Stimulated activated CD4-positive, alpha-beta T cell treated with anti-CD3 and anti-CD28 coated beads, Interleukin-1b, Interleukin-23, amount 100 ng/mL, for 24 hours (primary cell): ENCODE measurements around the gene HPCA.

ENCODE experiments used
- DNase-seq, 4 experiments: peaks; one replicate each; pipeline ENCODE4 v3.0.0-alpha.2; 2020; ENCODE audit warnings: low read depth in 4 of 4, low spot score in 1 of 4

The HPCA gene

DNA sequence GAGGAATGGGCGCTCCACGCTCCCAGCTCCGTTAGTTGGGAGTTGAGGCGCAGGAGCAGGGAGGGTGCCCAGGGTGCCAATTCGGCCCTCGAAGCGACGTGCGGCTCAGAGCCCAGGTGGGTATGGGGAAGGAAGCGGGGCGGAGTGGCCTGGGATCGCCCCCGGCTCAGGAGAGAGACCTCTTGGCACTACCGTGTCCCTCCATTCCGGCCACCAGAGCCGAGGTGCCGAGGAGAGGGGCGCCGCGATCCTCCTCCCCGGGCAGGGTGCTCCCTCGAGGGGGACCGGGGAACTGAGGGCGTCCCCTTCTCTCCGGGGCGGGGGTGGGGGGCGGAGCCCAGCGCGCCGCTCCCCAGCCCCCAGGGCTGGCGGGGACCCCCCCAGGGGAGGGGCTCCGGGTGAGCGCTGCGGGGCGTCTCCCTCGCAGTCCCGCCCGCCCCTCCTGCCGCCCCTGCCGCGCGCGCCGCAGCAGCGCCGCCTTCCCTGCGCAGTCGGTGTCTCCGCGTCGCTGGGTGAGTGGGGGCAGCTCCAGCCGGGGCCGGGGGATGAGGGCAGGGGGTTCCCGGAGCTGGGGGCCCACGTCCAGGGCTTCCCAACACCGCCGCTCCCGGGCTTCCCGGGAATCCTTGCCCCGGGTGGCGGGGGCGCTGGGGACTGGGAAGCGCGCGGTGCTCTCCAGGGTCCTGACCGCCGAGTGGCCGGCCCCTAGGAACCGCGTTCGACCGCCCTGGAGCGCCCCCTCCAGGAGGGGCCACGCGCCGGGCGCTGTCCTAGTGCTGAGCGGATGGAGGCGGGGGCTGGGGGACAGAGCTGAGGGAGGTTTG, at the start of gene HPCA:
HPCA (plus strand) TSS at position 488 of the 824 bp plus-strand sequence. CDS start 2,408 bp downstream, outside the sequence.
- no peak for DNase-seq

DNA sequence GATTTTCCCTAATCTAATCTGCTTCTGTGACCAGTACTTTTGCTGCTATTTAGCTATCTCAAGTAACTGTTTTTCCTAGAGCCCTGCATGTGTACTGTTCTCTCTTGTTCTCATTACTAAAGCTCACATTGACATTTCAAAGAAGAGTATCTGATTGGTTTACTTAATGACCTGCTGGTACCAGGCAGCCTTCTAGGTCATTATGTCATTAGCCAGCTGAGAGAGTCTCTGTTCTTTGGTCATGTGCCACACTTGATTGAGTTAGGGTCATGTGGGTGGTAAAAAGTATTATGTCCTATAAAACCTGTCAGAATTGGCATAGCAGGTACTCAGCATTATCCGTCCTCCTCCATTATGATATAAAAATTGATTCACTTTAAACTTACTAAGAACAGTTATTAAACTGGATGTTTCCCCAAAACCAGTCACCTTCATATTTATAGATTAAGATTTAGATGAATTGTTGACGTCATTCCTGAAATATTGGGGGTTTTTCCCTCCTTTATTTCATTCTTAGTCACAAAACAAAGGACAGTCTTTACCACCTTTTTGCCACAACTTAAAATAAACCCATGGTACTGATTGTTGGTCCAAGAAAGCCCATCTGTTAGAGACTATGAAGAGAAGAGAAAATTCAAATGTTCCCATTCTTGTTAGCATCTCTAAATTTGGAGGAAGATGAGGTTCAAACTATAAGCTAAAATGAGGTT, 37.8 kb upstream of the HPCA start:
- no peak for DNase-seq

DNA sequence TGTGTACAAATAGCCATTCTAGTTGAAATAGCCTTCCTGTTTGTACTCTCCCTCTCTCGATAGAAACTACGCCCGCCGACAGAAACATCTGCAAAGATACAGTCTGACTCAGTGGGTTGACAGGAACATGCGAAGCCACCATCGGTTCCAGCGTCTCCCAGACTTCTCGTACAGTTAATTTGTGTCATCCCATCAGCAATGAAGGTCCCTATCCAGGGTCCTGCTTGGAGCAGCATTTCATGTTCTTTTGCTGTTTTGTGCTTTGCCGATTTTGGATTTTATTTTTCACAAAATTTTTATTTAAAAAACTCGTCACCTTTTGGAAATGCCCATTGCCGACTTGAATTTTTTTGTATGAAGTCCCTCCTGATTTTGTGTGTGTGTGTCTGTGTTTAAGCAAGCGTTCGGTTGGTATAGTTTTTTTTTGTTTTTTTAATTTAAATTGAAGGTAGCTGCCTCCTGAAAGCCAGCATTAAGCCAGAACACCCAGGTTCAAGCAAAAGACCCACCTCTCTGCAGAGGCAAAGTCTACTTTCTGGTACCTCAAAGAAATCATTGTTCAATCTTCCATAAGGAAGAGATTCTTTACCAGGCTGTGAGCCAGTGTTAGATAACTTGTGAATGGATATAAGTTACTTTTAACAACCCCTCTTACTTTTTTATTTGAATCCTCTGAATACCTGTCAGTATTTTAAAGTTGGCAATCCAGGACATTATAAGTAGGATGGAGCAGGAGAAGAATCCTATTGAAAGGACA, 30.3 kb upstream of the HPCA start:
- DNase-seq = no peak

DNA sequence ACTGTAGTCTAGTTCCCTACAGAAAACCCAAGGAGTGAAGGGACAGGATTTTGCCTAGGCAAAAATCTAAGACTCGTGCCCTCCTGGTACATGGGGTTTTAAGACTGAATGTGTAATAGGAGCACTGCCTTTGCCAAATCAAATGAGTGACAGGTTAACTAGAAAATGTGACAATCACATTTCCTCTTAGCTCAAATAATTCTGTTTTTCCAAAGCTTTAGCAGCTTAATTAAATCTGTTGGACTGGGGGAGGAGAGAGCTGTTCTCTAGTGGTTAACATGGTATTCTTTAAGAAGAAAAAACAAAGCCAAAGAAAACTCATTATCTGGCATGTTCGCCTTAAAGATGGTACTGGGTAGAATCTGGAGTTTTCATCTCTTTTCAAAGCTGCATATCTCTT, 28.2 kb upstream of the HPCA start:
- no peak for DNase-seq

DNA sequence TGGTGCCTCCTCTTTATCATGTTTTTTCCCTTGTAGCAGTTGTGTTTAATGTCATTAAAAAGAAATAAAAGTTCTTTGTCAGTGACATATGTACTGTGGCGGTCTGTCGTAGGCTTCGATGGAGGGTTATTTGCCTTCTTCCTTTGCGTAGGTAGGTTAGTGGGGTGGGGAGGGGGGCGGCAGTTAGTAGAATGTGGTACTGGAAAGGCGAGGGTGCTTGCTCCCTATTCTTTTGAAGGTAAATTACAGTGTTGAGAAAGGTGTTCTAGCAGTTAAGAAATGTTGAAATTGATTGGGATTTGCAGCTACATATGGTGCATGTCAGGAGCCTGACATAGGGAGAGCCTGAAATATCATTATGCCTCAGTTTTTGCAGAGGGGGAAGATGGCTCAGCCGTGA, 27.5 kb upstream of the HPCA start:
- no peak for DNase-seq

DNA sequence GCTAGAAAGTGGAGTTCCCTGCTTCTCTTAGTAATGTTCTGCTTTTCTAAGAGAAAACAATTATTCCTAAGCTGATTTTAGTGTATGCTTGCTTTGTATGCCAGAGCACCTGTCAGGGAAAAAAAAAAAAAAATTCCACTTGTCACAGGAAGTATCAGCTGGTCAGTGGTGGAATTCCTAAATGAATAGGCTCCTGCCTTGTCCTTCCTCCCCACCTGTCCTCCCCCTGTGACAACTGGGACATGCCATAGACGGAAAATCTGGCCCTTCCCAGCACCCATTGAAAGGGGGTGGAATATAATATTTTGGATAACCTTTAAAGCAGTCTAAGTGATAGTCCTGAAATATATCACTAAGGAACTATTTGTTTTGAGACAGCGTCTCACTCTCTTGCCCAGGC, 26.4 kb upstream of the HPCA start:
- no peak for DNase-seq

DNA sequence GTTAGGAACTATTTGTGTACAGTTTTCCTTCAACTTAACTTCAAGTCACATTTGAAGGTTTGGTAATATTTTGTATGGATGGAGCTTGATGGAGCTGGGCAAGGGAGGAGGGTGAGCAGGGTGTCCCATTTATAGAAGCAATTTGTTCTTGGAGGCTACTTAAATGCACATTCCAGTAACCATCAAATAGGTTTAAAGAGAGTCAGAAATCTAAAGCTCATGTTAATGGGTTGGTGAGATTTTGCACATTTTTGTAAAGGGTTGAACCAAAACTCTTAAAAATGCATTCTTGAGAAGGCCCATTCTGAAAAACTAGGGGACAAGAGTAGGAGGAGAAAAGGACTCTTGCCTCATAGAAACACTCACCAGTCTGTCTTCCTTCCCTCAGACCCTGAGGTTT, 25.7 kb upstream of the HPCA start:
- DNase-seq = no peak

DNA sequence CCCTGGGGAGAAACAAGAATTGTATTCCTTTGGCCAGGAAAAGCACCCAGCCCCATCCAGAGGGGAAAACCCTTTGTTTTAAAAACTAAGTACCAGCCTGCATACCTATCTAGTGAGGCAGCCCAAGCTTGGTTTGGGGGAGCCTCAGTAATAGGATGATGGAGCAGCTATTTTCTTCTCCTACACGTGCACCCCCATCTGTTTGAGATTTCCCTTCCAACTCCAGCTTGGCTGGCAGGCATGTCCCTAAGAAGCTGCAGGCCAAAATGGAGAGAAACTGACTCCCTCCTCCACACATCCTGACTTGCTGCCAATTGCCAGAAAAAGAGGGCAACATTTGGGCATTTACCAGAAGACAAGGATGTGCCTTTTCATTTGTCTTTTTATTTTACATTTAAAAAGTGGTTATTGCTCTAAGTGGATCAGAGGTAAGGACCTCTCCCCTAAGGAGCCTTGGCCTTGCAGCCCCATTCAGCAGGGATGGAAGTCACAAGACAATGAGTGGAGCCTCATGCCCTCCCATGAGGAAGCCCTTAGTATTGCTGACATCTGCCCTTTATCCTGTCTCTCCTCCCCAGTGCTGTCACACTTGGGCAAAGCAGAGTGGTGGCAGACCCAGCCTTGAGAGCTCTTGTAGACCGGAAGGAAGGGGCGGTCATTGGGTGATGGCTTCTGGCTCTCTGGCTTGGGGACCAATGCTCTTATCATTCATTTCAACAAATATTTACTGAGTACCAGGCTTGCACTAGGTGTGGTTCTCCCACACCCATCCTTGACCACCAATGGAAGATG, 24.2 kb upstream of the HPCA start:
- no peak for DNase-seq

DNA sequence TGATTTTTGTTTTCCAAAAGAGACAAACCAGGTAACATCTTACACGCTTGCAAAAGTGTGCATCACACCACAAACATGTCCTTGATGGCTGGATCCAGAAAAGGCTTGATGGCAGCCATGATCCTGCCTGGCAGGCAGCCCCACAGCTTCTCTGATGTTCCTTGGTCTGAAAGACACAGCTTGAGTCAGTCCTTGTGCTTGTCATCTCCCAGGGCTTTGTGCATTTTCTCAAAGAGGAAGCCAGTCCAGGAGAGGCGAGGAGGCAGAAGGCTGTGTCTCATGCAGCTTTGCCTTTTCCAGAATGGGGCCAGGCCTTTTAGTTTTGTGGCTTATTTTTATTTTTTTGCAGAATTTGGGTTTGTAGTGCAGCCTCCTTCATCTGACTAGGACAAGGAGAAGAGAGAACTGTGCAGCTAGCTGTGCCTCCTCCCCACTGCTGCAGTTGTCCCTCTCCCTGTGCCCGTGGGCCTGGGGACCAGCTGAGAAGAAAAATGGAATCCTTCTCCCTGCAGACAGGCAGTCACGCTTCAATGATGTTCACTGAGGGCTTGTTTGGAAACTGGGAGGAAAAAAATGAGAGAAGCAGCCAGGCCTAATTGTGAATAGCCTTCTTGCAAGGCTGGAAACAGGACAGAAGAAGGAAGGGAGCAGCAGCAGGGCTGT, 22.9 kb upstream of the HPCA start:
- DNase-seq = no peak

DNA sequence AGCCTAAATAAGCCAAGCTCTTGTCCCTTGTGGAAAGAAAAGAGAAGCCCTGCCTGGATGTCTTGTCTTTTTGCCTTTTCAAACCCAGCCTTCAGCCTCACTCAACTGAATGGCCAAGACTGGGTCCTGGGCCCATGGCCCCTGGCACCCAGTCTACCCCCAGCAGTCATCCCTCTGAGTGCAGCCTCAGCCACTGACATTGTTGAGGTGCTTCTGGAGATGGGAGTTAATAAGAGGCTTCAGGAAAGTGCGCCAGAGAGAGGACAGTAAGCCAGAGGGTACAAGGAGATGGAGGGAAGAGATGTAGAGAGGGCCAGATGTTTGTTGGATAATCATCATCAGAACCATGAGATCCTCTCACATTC, 22.4 kb upstream of the HPCA start:
- no peak for DNase-seq

DNA sequence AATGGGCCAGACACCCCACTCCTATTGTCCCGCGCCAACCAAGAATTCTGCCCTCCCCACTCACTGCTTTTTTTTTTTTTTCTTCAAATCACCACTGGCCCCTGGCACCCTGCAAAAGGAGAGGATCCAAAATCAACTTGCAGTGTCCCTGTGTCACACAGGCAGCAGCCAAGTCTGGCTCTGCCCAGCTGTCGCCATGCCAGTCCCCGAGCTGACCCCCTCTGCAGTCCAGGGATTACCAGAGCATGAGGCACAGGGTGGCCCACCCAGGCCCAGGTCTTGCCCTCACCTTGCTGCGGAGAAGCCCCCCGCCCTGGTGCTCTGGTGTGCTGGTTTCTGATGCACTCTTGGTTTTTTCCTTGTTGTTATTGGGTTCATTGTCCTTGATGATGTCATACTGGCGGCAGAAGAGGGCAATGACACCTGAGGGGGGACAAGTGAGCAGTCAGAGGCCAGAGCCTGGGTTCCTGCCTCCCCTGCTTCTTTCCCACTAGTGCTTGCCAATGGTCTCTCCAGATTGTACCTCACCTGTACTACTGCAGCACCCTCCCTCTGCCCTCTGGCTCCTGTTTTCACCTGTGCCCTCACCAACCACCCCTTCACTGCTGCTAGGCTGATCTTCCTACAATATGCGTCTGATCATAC, 21.8 kb upstream of the HPCA start:
- no peak for DNase-seq

DNA sequence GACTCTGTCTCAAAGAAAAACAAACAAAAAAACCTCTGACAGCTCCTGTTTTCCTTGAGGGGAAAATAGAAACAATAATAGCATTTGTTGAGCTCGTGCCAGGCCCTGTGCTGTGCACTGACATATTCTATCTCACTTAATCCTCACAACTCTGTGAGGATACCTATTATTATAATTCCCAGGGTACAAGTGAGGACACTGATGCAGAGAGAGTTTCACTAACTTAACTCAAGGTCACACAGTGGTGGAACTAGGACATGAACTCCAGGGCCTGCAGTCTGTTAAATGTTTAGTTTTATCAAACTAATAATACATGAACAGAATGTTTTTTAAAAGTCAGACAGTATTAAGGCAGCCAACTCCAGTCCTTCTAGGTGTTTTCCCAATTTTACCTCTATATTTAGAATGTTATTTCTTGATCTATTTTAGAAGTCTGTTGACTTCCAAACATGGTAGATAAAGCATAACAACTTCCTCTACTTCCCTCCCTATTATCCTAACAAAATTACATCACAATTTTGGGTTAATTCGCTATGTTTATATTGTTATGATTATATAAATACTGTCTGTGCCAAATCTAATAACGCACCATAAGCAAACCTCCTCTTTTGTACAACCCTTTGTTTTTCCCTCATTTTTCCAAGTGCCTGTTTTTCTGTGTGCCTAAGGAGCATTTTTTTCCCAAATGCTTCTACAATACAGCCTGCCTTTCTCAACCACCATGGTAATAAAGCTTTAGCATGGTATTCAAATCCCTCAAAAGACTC, 20.5 kb upstream of the HPCA start:
- DNase-seq = no peak

DNA sequence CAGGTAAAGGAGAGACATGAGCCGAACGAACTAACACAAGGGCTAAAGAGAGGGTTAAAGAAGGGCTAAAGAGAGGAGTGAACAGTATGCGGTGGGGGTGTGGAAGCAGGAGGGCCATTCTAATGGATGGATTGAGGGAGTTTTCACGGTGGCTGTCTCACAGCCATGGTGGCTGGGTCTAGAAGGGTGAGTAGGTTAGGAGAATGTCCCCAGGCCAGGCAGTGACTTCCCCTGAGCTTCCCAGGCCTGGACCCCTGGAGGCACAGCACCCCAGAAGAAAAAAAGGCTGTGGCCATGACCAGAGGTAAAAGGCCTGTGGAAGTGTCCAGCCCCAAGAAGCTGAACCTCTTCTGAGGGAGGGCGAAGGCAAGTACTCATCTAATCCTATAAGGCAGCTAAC, 19.1 kb upstream of the HPCA start:
- DNase-seq = no peak

DNA sequence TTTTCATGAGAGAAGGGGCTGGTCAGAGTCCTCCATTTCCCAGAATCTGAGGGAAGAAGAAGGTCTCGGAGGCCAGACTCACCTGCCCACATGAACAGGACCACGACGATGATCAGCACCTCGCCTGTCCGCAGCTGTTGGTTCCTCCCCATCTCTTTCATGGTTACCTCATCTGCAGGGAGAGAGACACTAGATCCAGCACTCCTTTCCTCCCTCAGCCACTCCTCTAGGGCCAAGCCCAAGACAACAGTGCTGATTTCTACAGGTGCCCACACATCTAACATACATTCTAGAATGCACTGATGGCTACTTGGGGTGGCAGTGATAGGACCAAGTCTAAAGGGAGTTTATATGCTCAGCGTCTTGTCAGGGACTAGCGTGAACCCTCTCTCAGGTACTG, 18.6 kb upstream of the HPCA start:
- DNase-seq = no peak

DNA sequence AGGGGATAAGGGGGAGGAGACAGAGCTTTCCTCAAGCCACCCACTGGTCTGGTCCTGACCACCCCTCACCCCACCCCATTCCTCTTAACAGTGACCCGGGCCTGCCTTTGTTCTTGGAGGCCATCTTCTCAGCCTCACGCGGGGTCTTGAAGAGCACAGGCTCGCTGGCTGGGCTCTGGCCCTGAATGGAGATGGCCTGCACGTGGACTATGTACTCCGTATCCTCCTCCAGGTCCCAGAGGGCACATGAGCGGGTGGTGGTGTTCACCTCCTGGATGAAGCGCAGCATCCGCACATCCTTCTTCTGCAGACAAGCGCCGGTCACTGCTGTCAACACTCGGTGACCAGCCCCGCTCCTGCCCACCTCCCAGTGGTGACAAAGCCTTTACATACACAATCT, 18.2 kb upstream of the HPCA start:
- DNase-seq = no peak

DNA sequence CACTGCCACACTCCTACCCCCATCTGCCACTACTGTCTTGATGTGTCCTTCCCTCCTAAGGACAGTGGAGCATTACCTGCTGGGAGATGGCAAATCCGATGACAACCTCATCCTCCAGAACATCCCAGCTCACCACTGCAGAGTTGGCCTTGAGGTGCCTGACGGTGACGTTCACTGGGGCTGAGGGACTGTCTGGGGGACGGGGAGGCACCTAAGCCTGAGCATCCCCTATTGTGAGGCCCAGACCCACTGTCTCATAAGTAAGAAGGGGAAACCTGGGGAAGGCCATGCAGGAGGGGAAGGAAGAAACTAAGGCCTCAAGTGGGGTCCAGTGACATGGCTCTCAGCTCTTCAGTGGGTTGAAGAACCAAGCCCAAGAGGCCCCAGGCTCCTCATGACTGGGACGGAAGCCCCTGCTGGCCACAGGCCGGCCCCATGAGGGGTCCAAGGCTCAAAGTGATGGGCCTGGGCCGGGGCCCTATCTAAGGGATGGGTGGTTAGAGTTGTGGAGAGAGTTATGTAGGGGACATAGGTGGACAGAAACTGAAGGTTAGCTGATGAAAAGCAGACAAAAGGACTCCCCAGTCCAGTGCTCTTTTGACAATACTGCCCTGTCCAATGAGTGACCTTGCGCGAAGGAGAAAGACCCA, 17.4 kb upstream of the HPCA start:
- no peak for DNase-seq

DNA sequence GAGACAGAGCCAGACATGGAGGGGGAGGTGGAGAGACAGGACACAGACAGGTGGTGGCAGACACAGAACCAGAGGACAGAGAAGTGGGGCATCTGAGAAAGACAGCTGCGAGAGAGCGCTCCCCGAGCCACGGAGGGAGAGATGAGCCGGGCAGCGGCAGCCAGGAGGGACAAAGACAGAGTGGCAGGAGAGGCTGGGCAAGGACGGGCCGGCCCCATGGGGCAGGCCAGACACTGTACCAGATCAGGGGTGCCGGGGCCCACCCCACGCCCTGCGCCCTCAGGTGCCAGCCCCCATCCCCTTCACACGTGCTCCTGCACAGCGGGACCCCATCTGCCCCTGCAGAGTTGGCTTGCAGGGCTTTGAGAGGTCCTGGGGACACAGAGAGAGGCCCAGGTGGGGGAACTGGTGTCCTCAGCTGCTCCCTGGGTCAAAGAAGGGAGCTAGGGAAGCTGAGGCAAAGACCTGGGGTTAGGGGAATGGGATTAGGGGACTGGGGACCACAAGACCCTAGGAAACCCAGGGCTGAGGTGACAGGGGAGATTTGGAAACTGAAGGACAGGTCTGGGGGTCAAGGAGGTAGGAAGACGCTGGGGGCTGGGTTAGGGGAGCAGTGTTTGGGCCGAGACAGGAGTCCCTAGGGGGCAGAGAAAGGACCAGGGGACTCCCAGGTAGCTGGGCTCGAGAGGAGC, 16.2 kb upstream of the HPCA start:
- DNase-seq = no peak

DNA sequence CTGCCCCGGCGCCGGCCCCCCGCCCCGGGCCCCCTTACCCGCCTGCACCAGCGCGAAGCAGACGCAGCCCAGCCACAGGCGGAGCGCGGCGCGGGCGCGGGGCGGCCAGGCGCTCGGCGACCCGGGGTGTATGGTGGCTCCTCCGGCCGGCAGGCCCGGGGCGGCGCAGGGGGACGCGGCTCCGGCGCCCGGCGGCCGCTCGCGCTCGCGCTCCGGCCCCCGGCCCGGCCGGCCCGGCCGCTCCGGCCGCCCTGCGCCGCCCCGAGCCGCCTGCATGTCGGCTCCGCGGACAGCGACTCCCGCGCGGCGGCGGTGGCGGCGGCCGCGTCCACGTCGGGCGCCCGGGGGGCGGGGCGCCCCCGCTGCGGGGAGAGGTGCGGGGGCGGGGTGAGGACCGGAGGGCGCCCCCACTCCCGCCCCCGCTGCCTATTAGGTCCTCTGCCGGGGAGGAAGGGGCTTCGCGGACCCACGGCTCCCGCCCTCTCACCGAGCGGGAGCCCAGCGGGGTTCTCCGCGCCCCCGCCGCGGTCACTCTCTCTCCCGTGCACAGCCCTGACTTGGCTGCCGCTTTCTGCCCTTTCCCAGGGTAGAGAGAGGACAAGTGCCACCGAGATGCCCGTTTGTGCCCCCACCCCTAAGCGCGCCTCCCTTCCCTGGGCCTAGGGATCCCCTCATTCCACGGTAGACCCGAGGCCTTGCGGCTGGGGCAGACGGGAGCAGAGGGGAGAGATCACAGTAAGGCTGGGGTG, 15.5 kb upstream of the HPCA start, which contains the start of gene FNDC5:
FNDC5 (minus strand) TSS at position 298 of the 749 bp plus-strand sequence.
- no peak for DNase-seq
